Measurements from ENCODE around the gene RNF40. TPM values are rescaled to one million over a fixed set of nuclear protein-coding genes. Genes with fewer than 3 reads are reported as not detected.

Gene RNF40
- total RNA-seq, 4 donors from 2014 or later: 20.5 to 130 (median 86.0) TPM

GRCh38 chr16:30786936-30787612 lies 25.0 kb downstream of the RNF40 start, which contains the start of gene ZNF629:
TSS of gene ZNF629 (minus strand) at chr16:30787205. CDS start at chr16:30784482, 2,723 bp downstream.
- intact Hi-C loops (cut with DNase I; ENCODE audit: low total_unique reads): no loop called here
- DNase-seq: peak; percentile 71 to 73
- Histone ChIP-seq H3K4me1 (peaks cover 8 to 10% of the 10 kb centered on the region in 2 donors), H3K27me3 (no peaks in the 10 kb centered on the region), H3K4me3 (peak within 1 kb of the TSS; percentile 78 to 80), H3K27ac (peak within 1 kb of the TSS; percentile 84 to 90), H3K36me3 (no peaks in the 10 kb centered on the region), H3K9me3 (no peaks in the 10 kb centered on the region)
- TF ChIP-seq POLR2A (IDR thresholded peaks at IDR 0.05) (no peak), CTCF (IDR thresholded peaks at IDR 0.05) (peak in 2 of 4 experiments; percentile 13 to 21)

GRCh38 chr16:30787613-30788378 lies 25.7 kb downstream of the RNF40 start:
- DNase-seq: no peak
- no peaks in the 10 kb centered on the region for H3K27me3 ChIP-seq
- intact Hi-C loops (cut with DNase I; ENCODE audit: low total_unique reads): no loop called here
- no peak for TF ChIP-seq POLR2A (IDR thresholded peaks at IDR 0.05)
- peak overlapping the region; percentile 78 to 80 for H3K4me3 ChIP-seq
- no peaks in the 10 kb centered on the region for H3K36me3 ChIP-seq
- H3K4me1 ChIP-seq: peaks cover 8 to 10% of the 10 kb centered on the region in 2 donors
- peak overlapping the region; percentile 84 to 90 for H3K27ac ChIP-seq
- no peaks in the 10 kb centered on the region for H3K9me3 ChIP-seq

- Histone ChIP-seq H3K9me3 (no peaks in the 10 kb centered on the region), H3K36me3 (no peaks in the 10 kb centered on the region), H3K4me3 (no peak overlapping the region), H3K27me3 (no peaks in the 10 kb centered on the region), H3K4me1 (no peaks in the 10 kb centered on the region), H3K27ac (no peak overlapping the region)
- DNase-seq: no peak
- intact Hi-C loops (cut with DNase I; ENCODE audit: low total_unique reads): no loop called here
- TF ChIP-seq CTCF (IDR thresholded peaks at IDR 0.05): no peak
- TF ChIP-seq POLR2A (IDR thresholded peaks at IDR 0.05): no peak
Measured at GRCh38 chr16:30793508-30794069, 31.5 kb downstream of the RNF40 start.

- intact Hi-C loops (cut with DNase I; ENCODE audit: low total_unique reads): no loop called here
- Histone ChIP-seq H3K4me1 (no peaks in the 10 kb centered on the region), H3K9me3 (no peaks in the 10 kb centered on the region), H3K27ac (no peak overlapping the region), H3K27me3 (no peaks in the 10 kb centered on the region), H3K36me3 (no peaks in the 10 kb centered on the region), H3K4me3 (no peak overlapping the region)
- TF ChIP-seq CTCF (IDR thresholded peaks at IDR 0.05): no peak
- no peak for TF ChIP-seq POLR2A (IDR thresholded peaks at IDR 0.05)
- no peak for DNase-seq
Measured at GRCh38 chr16:30794634-30795033, 32.5 kb downstream of the RNF40 start.

- H3K9me3 ChIP-seq: no peaks in the 10 kb centered on the region
- H3K4me1 ChIP-seq: no peaks in the 10 kb centered on the region
- no peak overlapping the region for H3K27ac ChIP-seq
- H3K36me3 ChIP-seq: no peaks in the 10 kb centered on the region
- intact Hi-C loops (cut with DNase I; ENCODE audit: low total_unique reads): no loop called here
- H3K4me3 ChIP-seq: no peak overlapping the region
- DNase-seq: no peak
- no peaks in the 10 kb centered on the region for H3K27me3 ChIP-seq
- TF ChIP-seq CTCF (IDR thresholded peaks at IDR 0.05): no peak
- no peak for TF ChIP-seq POLR2A (IDR thresholded peaks at IDR 0.05)
Measured at GRCh38 chr16:30797670-30798309, 35.7 kb downstream of the RNF40 start.
